Epithelial cell of esophagus (primary cell): ENCODE results near the gene NHERF2.

Source experiments
- DNase-seq: peaks from one replicate; pipeline ENCODE4 v3.0.0; 2010; ENCODE audit warnings: low read depth
- H3K4me3 ChIP-seq: 2 replicates; pipeline ENCODE4 v1.5.1; 2011; ENCODE audit warnings: mild to moderate bottlenecking, low read length, control low read depth
- CTCF ChIP-seq: IDR thresholded peaks from 2 replicates; pipeline ENCODE4 v1.5.1; 2011; ENCODE audit warnings: low read depth, mild to moderate bottlenecking, low read length, control low read depth, inconsistent platforms; ENCODE audit not compliant: insufficient read depth; ENCODE audit errors: missing control alignments

Gene NHERF2

GRCh38 chr16:1985466-1986150, 41.1 kb upstream of the NHERF2 start:
- H3K4me3 ChIP-seq = no peak overlapping the region
- TF ChIP-seq CTCF = no peak
- DNase-seq = no peak

GRCh38 chr16:1987198-1987597, 39.5 kb upstream of the NHERF2 start:
- TF ChIP-seq CTCF = no peak
- no peak for DNase-seq
- no peak overlapping the region for H3K4me3 ChIP-seq

GRCh38 chr16:1989209-1990100, 37.2 kb upstream of the NHERF2 start, which contains the start of gene SYNGR3:
TSS of gene SYNGR3 (plus strand) at chr16:1989970. CDS start at chr16:1990103, 133 bp downstream.
- H3K4me3 ChIP-seq = no peak within 1 kb of the TSS
- no peak for DNase-seq
- no peak for TF ChIP-seq CTCF

GRCh38 chr16:1990101-1990350, 36.7 kb upstream of the NHERF2 start:
- no peak overlapping the region for H3K4me3 ChIP-seq
- no peak for TF ChIP-seq CTCF

GRCh38 chr16:1990351-1991134, 36.2 kb upstream of the NHERF2 start:
- no peak overlapping the region for H3K4me3 ChIP-seq
- no peak for DNase-seq
- no peak for TF ChIP-seq CTCF

More at GRCh38 chr16:1990101-1990350, 36.7 kb upstream of the NHERF2 start:
- no peak for DNase-seq

- H3K4me3 ChIP-seq = no peak overlapping the region
- DNase-seq = no peak
- no peak for TF ChIP-seq CTCF
Observed at GRCh38 chr16:1991135-1991551, 35.6 kb upstream of the NHERF2 start.
